Left renal cortex interstitium (tissue), 4 donors: ENCODE data around the gene NLRP1. TPM values are rescaled to one million over a fixed set of nuclear protein-coding genes. Genes with fewer than 3 reads are reported as not detected.

Experiments
- DNase-seq, 4 donors: peaks; one replicate each; pipeline ENCODE4 v3.0.0-alpha.2; 2013; ENCODE audit warnings: low read depth in 4 of 4, low spot score in 2 of 4, missing footprints in 1 of 4
- polyA plus RNA-seq, 4 donors: library from polyadenylated mRNA; unstranded; fragments of 120-200 nt; gene quantifications; one replicate each; pipeline ENCODE4 v1.2.1, GENCODE V29; 2013; ENCODE audit not compliant: insufficient read length in 4 of 4

The NLRP1 gene
- polyA plus RNA-seq, 4 donors: 43.0 to 73.0 (median 51.8) TPM

DNA sequence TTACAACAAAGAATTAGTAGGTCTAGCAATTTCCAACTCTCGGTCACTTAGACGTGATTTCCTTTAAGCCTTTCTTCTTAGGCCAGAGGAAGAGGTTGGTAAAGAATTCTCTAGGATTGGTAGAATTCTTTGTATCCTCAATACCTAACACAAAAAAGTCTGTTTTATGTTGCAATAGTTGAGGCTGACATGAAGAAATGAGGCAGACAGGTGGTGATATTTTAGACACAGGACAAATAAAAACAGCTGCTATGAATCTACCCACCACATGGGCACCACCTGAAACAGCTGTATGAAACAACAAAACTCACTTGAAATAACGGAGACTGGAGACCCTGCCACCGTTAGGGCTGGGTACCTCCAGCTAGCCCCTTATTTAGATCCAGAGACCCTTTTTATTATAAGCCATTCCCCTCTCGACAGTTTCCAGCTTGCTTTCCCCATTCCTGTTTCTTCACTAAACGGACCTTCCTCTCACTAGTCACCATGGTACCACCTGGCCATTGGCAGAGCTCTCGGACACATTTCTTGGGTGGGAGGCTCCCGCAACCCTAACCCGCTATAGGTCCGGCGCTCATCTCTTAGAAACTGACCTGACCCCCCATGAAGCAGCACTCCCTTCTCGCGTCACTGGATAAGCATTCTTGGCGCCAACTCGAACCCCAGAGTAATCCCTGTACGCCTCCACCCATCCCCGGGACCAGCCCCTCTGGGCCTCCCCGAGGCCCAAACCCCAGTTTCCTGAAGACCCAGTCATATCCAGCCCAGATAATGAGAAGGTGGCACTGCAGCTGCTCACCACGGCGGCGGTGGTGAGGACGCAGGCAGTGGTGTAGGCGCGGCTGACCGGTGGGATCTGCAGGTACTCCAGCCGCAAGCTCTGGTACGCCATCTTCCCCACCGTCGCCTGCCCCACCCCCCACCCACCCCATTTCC lies 98.8 kb downstream of the NLRP1 start, which contains the start of gene DERL2:
DERL2 (minus strand) TSS at position 909 of the 936 bp plus-strand sequence; CDS start at position 892, 17 bp downstream.
- no peak for DNase-seq

DNA sequence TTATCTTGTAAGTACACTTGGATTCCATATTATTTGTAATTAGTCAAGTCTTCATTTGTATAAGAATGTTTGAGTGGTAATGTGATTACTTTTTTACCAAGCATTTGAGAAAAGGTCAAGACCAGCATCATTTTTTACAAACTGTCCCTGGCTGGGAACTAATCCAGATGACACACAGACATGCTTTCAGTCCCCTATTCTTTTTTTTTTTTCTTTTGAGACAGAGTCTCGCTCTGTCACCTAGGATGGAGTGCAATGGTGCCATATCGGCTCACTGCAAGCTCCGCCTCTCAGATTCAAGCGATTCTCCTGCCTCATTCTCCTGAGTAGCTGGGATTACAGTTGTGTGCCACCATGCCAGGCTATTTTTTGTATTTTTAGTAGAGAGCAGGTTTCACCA lies 102.9 kb downstream of the NLRP1 start:
- DNase-seq: no peak

DNA sequence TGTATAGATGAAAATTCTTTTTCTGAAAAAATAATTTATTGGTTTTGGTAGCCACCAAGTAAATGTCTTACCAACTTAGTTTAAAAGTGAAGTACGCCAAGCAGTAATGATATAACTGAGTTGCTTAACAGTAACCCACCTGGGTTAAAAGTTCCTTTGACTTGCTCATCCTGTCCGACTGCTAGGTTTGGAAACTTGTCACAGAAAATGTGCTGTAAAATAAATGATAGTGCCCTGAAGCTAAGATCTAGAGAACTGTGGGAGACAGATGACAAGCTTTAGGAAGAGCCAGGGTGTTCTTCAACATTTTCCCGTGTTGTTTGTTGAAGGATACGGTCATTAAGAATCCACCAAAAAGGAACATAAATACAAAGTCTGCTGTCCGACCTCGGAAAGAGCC lies 103.3 kb downstream of the NLRP1 start:
- DNase-seq: no peak

DNA sequence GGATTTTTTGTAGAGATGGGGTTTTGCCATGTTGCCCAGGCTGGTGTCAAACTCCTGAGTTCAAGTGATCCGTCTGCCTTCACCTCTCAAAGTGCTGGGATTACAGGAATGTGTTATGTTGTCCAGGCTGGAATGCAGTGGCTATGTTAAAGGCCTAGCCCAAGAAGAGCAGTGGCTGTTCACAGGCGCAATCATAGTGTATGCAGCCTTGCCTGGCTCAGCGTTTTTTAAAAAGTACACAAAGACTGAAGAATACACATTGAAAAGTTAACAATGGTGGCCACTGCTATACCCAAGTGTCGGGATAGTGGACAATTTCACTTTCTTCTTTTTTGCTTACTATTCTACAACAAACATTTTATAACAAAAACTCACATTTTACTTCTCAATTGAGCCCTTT lies 105.3 kb downstream of the NLRP1 start:
- DNase-seq: no peak

DNA sequence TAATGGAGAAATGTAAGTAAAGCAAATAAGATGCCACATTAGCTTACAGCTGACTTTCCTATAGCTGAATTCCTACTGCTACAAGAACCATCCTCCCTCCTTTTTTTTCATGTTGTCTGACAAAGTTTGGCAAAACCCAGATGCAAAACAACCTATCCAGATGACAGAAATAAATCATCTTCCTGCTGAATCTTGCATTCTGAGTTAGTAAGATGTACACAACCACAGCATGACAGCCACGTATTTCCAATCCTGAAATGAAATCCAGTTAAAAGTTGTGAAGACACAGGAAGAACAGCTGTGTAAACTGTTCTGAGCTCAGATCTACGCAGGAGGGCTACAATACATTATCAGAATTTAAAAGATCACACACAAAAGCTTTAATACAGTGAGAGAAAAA lies 110.4 kb downstream of the NLRP1 start:
- DNase-seq: no peak

DNA sequence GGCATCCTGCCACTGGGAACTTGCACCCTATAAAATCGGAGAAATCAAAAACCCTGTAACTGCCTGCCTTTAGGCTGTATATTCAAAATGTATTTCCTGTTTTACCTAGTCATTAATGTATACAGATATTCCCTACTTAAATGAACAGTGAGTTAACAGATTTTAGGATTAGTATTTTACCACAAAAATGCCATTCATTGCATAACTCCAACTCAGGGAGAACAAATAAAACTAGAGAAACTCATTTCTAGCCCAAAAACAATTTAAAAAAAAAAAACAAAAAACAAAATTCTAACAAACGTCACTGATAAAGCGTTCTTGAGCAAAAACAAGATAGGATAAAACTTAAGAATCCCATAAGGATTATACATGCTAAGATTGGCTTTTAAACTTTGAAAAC lies 111.8 kb downstream of the NLRP1 start:
- DNase-seq: no peak

DNA sequence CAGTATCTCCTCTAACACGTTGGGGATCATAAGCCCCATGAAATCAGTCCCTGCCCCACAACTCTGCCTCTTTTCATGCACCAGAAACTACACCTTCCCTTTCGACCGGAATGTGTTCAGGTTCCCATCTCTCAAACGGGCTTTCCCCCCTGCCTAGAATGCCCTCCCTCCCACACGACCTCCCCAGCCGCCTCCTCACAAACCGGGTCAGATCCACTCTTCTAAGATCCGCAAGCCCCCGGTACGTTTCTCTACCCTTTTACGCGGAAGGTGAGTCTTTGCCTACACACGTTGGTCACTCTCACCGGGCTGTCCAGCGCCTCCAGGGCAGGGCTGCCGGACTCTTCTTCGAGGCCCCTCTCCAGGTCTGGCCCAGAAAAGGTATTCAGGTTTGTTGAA lies 116.2 kb downstream of the NLRP1 start:
- no peak for DNase-seq

DNA sequence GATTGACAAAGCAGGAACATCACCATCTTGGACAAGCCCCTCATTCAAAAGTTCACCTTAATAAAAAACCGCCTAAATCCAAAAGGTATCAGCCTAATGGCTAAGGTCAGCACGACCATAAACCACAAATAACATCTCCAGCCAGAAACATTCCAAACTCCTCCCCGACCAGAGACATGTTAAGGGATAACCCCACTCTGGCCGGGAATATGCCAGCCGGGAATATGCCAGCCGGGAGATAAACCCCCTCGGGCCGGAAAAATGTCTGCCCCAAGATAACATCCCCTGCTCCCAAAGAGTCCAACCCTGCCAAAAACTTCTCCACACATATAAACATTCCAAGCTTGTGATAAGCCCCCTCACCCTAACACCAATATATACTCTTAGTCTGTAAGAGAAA lies 116.9 kb downstream of the NLRP1 start:
- DNase-seq: no peak

DNA sequence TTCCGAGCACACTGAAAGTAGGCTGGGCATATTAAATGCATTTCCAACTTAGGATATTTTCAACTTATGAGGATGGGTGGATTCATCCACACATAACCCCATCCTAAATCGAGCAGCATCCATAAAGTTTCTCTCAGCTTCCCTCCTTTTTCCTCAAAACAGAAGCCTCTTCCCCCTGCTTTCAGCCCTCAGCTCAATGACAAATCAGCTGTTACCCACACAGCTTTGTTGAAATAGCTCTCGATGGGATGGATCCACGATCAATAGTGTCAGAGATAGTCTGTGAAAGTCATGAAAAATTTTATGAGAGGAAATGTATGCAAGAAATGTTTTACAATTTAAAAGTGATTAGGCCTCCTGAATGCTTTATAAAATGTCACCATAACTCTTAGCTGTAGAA lies 118.0 kb downstream of the NLRP1 start:
- DNase-seq: no peak

DNA sequence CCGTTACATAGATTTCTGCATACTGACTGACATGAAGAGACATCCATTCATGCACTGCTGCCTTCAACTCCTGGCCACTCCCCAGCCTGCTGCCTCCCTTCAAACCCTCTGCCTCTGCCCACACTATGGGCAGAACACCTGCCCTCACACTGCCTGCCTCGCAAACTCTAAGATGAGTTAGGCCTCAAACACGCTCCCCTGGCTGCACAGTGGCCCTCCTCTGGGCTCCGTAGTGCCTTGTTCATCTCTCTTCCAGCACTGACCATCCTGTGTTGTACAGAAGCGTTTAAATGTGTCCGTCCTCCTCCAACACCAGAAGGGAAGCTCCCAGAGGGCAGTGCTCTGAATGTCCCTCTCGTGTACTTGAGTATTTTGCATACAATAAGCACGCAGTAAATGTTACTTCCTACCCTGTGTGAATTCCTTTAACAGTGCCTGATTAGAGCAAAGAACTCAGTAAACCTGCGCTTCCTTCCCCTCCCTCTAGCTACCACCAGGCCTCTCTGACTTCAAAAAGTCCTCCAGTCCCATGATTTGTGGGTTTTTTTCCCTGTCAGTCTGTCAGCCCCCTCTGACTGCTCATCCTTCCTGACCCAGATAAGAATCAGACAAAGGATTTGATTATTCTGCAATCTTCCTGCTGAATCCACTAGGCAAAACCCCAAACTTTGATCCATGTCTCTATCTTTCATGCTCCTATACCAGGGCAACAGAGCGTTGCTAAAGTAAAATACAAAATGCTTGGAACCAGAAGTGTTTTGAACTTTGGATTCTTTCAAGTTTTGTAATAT lies 119.4 kb downstream of the NLRP1 start:
- no peak for DNase-seq

Other genes starting within 250 kb of the NLRP1 start
- gene NUP88, start 164.8 kb downstream of the NLRP1 start, polyA plus RNA-seq: 10 to 100 TPM; 70.9 to 84.6 (median 77.5) TPM
- 10 to 100 TPM; 56.7 to 93.5 (median 73.5) TPM for gene RPAIN, start 164.3 kb downstream of the NLRP1 start, polyA plus RNA-seq
- gene C1QBP, start 145.4 kb downstream of the NLRP1 start, polyA plus RNA-seq: 100 to 1,000 TPM; 142 to 175 (median 153) TPM
- gene DHX33, start 115.5 kb downstream of the NLRP1 start, polyA plus RNA-seq: 10 to 100 TPM; 15.5 to 22.1 (median 19.8) TPM
- gene DERL2, start 98.3 kb downstream of the NLRP1 start, polyA plus RNA-seq: 10 to 100 TPM; 78.4 to 88.6 (median 80.1) TPM
- 10 to 100 TPM; 33.9 to 48.6 (median 36.4) TPM for gene MIS12, start 97.9 kb downstream of the NLRP1 start, polyA plus RNA-seq